ENCODE measurements around the gene TALDO1. TPM values are rescaled to one million over a fixed set of nuclear protein-coding genes. Genes with fewer than 3 reads are reported as not detected.
"Not testable (repeated sequence)": the region's sequence is repeated elsewhere in the genome, so short reads cannot be mapped to it uniquely, and the experiment has no call there.

The TALDO1 gene
- total and polyA plus RNA-seq, 12 donors = 64.3 to 167 (median 145) TPM

- Histone ChIP-seq H3K4me3 (no peak overlapping the region), H3K27ac (no peak overlapping the region), H3K27me3 (no peaks in the 10 kb centered on the region), H3K9me3 (replicated peaks in 1 of 3) (no peaks in the 10 kb centered on the region), H3K4me1 (replicated peaks in 1 of 2) (peaks cover 0 to 4% of the 10 kb centered on the region in 2 donors), H3K36me3 (replicated peaks in 1 of 2) (no peaks in the 10 kb centered on the region)
- DNase-seq = no peak
- TF ChIP-seq CTCF (IDR thresholded peaks at IDR 0.05) = no peak
- no peak for TF ChIP-seq POLR2A (IDR thresholded peaks at IDR 0.05)
- WGBS, 4 donors = 84 to 87% (median 86%) methylated on average over 10 to 20 of the region's 20 CpGs
- intact Hi-C loops (cut with DNase I) = no loop called here
Measured at GRCh38 chr11:733072-733471, 14.2 kb upstream of the TALDO1 start.

GRCh38 chr11:734541-734940, 12.7 kb upstream of the TALDO1 start:
- H3K4me1 ChIP-seq (replicated peaks in 1 of 2); DNase-seq; H3K36me3 ChIP-seq (replicated peaks in 1 of 2); intact Hi-C loops (cut with DNase I); H3K27me3 ChIP-seq; H3K27ac ChIP-seq; H3K4me3 ChIP-seq; H3K9me3 ChIP-seq (replicated peaks in 1 of 3): not testable (repeated sequence)
- WGBS, 4 donors = 94 to 97% (median 94%) methylated on average over 14 to 26 of the region's 26 CpGs; no CpG with 5 or more reads in 1 of the 4 donors

GRCh38 chr11:737366-737765, 9.9 kb upstream of the TALDO1 start:
- H3K4me3 ChIP-seq = no peak overlapping the region
- DNase-seq = no peak
- no peaks in the 10 kb centered on the region for H3K9me3 ChIP-seq (replicated peaks in 1 of 3)
- TF ChIP-seq CTCF (IDR thresholded peaks at IDR 0.05) (no peak), POLR2A (IDR thresholded peaks at IDR 0.05) (no peak)
- intact Hi-C loops (cut with DNase I) = no loop called here
- 47 to 68% (median 60%) methylated on average over 4 to 11 of the region's 11 CpGs for WGBS, 4 donors
- H3K27ac ChIP-seq = no peak overlapping the region
- no peaks in the 10 kb centered on the region for H3K27me3 ChIP-seq
- no peaks in the 10 kb centered on the region for H3K4me1 ChIP-seq (replicated peaks in 1 of 2)
- H3K36me3 ChIP-seq (replicated peaks in 1 of 2) = no peaks in the 10 kb centered on the region

- intact Hi-C loops (cut with DNase I); H3K27me3 ChIP-seq; DNase-seq; H3K4me1 ChIP-seq (replicated peaks in 1 of 2); H3K36me3 ChIP-seq (replicated peaks in 1 of 2); H3K4me3 ChIP-seq; H3K9me3 ChIP-seq (replicated peaks in 1 of 3); H3K27ac ChIP-seq: not testable (repeated sequence)
- 54 to 60% (median 59%) methylated on average over 9 to 10 of the region's 10 CpGs for WGBS, 4 donors
Measured at GRCh38 chr11:737899-738298, 9.4 kb upstream of the TALDO1 start.

- H3K9me3 ChIP-seq (replicated peaks in 1 of 3) = no peaks in the 10 kb centered on the region
- no peak overlapping the region for H3K4me3 ChIP-seq
- no peaks in the 10 kb centered on the region for H3K27me3 ChIP-seq
- intact Hi-C loops (cut with DNase I) = no loop called here
- H3K36me3 ChIP-seq (replicated peaks in 1 of 2) = no peaks in the 10 kb centered on the region
- TF ChIP-seq POLR2A (IDR thresholded peaks at IDR 0.05) = no peak
- no peak for TF ChIP-seq CTCF (IDR thresholded peaks at IDR 0.05)
- peak in 1 of 7 donors; percentile 32 for DNase-seq
- WGBS, 4 donors = 26 to 51% (median 40%) methylated on average over 3 of the region's 3 CpGs
- no peak overlapping the region for H3K27ac ChIP-seq
- H3K4me1 ChIP-seq (replicated peaks in 1 of 2) = peaks cover 8% of the 10 kb centered on the region in 2 donors
Measured at GRCh38 chr11:742156-742546, 5.1 kb upstream of the TALDO1 start.
